Kidney (tissue), 14 donors: ENCODE data around the gene CNTFR. TPM values are rescaled to one million over a fixed set of nuclear protein-coding genes. Genes with fewer than 3 reads are reported as not detected.
"Not testable (repeated sequence)": the region's sequence is repeated elsewhere in the genome, so short reads cannot be mapped to it uniquely, and the experiment has no call there.

Experiments used
- DNase-seq, 5 donors: peaks; one replicate each; pipeline ENCODE4 v3.0.0-alpha.2; 2013 to 2020
- FAIRE-seq: peaks from 2 replicates; lab custom pipeline; 2012; peaks lifted over from hg19 to GRCh38; lab: Jason Lieb, UNC
- H3K27ac ChIP-seq, 2 donors: one replicate each; pipeline ENCODE4 v1.7.0; 2013; ENCODE audit warnings: low read depth in 2 of 2, low read length in 2 of 2, inconsistent platforms in 1 of 2
- H3K27me3 ChIP-seq: one replicate; pipeline ENCODE4 v1.7.1; 2013; ENCODE audit warnings: low read length, inconsistent platforms; ENCODE audit not compliant: control insufficient read depth, insufficient read depth
- H3K36me3 ChIP-seq, 3 donors: one replicate each; pipeline versions ENCODE4 v1.7.0 to v1.7.1; 2013; ENCODE audit warnings: low read length in 3 of 3, control low read depth in 1 of 3, inconsistent platforms in 1 of 3; ENCODE audit not compliant: insufficient read depth in 3 of 3, control insufficient read depth in 2 of 3
- H3K4me1 ChIP-seq, 3 donors: one replicate each; pipeline versions ENCODE4 v1.7.0 to v1.7.1; 2013; ENCODE audit warnings: low read length in 3 of 3, inconsistent platforms in 1 of 3, low read depth in 1 of 3; ENCODE audit not compliant: control insufficient read depth in 2 of 3, insufficient read depth in 2 of 3
- H3K4me3 ChIP-seq, 3 donors: one replicate each; pipeline versions ENCODE4 v1.7.0 to v1.8.1; 2013; ENCODE audit warnings: low read length in 3 of 3, control low read depth in 1 of 3, inconsistent platforms in 1 of 3
- H3K9ac ChIP-seq, 3 donors: one replicate each; pipeline versions ENCODE4 v1.7.0 to v1.7.1; 2013; ENCODE audit warnings: low read length in 3 of 3, control low read depth in 1 of 3, inconsistent platforms in 1 of 3
- H3K9me3 ChIP-seq, 3 donors: one replicate each; pipeline versions ENCODE4 v1.7.0 to v1.7.1; 2013; ENCODE audit warnings: low read length in 3 of 3, control low read depth in 1 of 3, inconsistent platforms in 1 of 3; ENCODE audit not compliant: control insufficient read depth in 2 of 3, insufficient read depth in 1 of 3
- intact Hi-C: fragments of 100-400 bp; cut with DNase I; formaldehyde crosslinking; loops from one replicate; pipeline ENCODE4 v1.11.1; 2022
- polyA plus RNA-seq: library from polyadenylated mRNA; stranded (reverse); fragments of 350-450 nt; fragmentation: Illumina TruSeq; extraction: RNeasy Lipid Tissue Mini Kit (QIAGEN cat#74804); gene quantifications from one replicate; pipeline ENCODE4 v1.2.3, GENCODE V29; 2014; ENCODE audit warnings: low read depth, low replicate concordance; ENCODE audit not compliant: insufficient read depth
- total RNA-seq: library from RNA; stranded (reverse); fragmentation: NEBNext Ultra II Directional; extraction: Animal tissue kit (Norgen Biotek cat#: 25700); gene quantifications from one replicate; pipeline ENCODE4 v1.2.1, GENCODE V29; 2021
- TF ChIP-seq, protein P1 (sequence below): IDR thresholded peaks from 3 replicates; pipeline ENCODE4 v1.5.1; 2012; ENCODE audit warnings: mild to moderate bottlenecking, moderate library complexity, borderline replicate concordance; ENCODE audit not compliant: insufficient read depth; ENCODE audit errors: extremely low read depth
- donor health status: control.
- donor health status: control.
- donor health status: control.
- donor health status: control.
- donor health status: control.
- donor health status: DM: yes; HTN: yes; CAD: no.
- donor health status: Normal renal cell carcinoma (clear cell type).

Gene CNTFR
- total and polyA plus RNA-seq, 2 donors from 2014 or later, result 1.7 to 3.7 TPM

DNA sequence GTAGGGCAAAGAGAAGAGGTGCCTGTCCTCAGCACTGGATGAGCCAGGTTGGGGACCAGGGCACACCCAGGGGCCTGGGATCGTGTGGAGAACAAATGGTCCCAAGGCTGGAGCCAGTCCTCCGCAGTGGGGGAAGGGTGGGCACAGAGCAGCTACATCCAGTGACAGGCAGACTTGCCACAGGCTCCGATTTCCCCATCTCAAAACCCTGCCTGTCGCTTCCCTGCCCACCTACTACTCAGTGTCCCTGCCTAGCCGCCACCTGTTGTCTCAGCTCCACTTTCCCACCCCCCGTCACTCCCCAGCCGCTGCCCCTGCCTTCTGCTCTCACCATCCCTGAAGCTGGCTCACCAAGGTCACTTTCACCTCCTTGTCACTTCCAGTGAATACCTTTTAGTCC lies 52.8 kb downstream of the CNTFR start:
- intact Hi-C loops, result no loop called here
- Histone ChIP-seq H3K9ac (no peak overlapping the region), H3K9me3 (no peaks in the 10 kb centered on the region), H3K4me1 (no peaks in the 10 kb centered on the region), H3K4me3 (no peak overlapping the region), H3K27ac (no peak overlapping the region), H3K27me3 (no peaks in the 10 kb centered on the region), H3K36me3 (no peaks in the 10 kb centered on the region)
- DNase-seq (no peak), FAIRE-seq (no peak)
- TF ChIP-seq, protein P1, sequence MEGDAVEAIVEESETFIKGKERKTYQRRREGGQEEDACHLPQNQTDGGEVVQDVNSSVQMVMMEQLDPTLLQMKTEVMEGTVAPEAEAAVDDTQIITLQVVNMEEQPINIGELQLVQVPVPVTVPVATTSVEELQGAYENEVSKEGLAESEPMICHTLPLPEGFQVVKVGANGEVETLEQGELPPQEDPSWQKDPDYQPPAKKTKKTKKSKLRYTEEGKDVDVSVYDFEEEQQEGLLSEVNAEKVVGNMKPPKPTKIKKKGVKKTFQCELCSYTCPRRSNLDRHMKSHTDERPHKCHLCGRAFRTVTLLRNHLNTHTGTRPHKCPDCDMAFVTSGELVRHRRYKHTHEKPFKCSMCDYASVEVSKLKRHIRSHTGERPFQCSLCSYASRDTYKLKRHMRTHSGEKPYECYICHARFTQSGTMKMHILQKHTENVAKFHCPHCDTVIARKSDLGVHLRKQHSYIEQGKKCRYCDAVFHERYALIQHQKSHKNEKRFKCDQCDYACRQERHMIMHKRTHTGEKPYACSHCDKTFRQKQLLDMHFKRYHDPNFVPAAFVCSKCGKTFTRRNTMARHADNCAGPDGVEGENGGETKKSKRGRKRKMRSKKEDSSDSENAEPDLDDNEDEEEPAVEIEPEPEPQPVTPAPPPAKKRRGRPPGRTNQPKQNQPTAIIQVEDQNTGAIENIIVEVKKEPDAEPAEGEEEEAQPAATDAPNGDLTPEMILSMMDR, result no peak

DNA sequence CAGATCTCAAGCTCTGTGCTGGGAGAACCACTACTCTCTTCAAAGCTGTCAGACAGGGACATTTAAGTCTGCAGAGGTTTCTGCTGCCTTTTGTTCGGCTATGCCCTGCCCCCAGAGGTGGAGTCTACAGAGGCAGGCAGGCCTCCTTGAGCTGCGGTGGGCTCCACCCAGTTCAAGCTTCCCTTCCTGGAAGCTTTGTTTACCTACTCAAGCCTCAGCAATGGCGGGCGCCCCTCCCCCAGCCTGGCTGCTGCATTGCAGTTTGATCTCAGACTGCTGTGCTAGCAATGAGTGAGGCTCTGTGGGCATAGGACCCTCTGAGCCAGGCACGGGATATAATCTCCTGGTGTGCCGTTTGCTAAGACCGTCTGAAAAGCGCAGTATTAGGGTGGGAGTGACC lies 57.5 kb downstream of the CNTFR start:
- H3K36me3 ChIP-seq, DNase-seq, H3K9me3 ChIP-seq, H3K27ac ChIP-seq, H3K4me3 ChIP-seq, intact Hi-C loops, H3K4me1 ChIP-seq, H3K9ac ChIP-seq, H3K27me3 ChIP-seq, FAIRE-seq: not testable (repeated sequence)

DNA sequence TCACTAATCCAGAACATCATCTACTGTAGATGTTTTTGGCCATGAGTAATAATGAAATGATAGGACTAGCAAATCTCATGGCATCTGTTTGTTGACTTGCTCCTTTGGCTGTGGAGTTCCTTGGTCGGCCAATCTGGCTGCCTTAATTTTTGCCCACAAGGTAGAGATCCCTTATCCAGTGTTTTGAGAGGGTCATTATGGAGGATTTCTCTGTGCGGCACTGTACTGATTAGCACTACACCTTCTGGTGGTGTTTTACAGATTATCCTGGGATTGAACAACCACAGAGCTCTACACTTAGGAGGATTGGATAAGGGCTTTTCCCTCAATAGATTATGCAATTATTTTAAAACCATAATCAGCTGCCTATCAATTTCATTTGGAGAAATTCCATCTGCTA lies 63.5 kb downstream of the CNTFR start:
- intact Hi-C loops, result no loop called here
- Histone ChIP-seq H3K4me3 (no peak overlapping the region), H3K27ac (no peak overlapping the region), H3K36me3 (no peaks in the 10 kb centered on the region), H3K9ac (no peak overlapping the region), H3K9me3 (no peaks in the 10 kb centered on the region), H3K4me1 (peaks cover 0 to 8% (median 0%) of the 10 kb centered on the region in 3 donors), H3K27me3 (peaks cover 2% of the 10 kb centered on the region)
- TF ChIP-seq, protein P1, result no peak
- DNase-seq (no peak), FAIRE-seq (no peak)

DNA sequence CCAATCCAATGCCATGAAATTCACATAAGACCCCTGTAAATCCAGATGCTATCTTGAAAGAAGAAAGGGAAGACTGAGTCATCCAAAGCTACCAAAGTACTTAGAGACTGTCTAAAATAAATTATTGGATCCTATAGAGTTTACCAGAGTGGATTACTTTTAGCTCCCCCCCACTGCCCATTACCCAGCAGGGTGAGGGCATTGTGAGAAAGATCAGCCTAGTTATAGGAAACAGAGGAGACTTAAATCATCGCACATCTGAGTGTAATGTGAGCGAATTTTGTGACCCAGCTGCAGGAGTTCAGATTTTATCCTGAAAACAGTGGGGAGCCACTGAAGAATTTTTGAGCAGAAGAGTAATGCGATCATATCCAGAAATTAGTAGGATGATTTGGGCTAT lies 65.2 kb downstream of the CNTFR start:
- TF ChIP-seq, protein P1, result no peak
- Histone ChIP-seq H3K27me3 (peaks cover 2% of the 10 kb centered on the region), H3K9me3 (no peaks in the 10 kb centered on the region), H3K4me3 (no peak overlapping the region), H3K4me1 (peaks cover 0 to 8% (median 0%) of the 10 kb centered on the region in 3 donors), H3K9ac (no peak overlapping the region), H3K36me3 (no peaks in the 10 kb centered on the region), H3K27ac (no peak overlapping the region)
- intact Hi-C loops, result no loop called here
- FAIRE-seq (no peak), DNase-seq (no peak)
